Measurements from ENCODE around the gene RASSF6.
"Not testable (repeated sequence)": the region's sequence is repeated elsewhere in the genome, so short reads cannot be mapped to it uniquely, and the experiment has no call there.

Gene RASSF6

DNA sequence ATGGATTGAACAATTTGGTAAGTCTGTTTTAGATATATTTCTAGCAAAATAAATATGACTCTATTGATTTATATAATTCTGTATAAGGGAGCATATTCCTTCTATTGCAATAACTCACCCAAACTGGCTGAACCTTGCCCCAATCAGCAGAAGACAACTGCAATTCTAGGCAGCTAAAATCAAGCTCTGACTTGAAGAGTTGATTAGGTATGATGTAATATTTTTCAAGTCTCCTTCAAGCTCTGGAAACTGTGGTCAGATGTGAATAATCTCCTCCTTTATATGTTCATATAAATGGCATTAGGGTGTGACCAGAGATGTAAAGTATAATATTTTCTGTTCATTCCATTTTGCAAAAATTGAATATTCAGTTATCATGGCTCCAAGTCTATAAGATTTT lies 8.2 kb downstream of the RASSF6 start:
- DNase-seq (ENCODE audit: low read depth), result no peak

DNA sequence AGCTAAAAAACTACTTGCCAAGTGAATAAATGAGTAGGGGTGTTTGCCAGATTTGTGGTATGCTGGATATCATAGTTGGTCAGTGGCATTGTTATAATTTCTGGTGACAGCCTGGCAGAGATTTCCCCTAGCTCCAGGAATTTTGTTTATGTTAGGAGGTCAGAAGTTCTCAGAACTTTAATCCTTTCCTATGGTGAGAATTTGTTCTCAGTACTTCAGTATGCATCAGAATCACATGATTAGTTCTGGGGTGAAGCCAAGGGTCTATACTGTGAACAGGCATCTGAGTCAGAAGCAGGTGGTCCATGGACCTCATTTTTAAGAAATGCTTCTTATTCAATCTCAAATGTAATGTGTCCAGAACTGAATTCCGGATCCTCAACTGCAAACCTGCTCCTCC lies 10.5 kb downstream of the RASSF6 start:
- no peak for DNase-seq (ENCODE audit: low read depth)

DNA sequence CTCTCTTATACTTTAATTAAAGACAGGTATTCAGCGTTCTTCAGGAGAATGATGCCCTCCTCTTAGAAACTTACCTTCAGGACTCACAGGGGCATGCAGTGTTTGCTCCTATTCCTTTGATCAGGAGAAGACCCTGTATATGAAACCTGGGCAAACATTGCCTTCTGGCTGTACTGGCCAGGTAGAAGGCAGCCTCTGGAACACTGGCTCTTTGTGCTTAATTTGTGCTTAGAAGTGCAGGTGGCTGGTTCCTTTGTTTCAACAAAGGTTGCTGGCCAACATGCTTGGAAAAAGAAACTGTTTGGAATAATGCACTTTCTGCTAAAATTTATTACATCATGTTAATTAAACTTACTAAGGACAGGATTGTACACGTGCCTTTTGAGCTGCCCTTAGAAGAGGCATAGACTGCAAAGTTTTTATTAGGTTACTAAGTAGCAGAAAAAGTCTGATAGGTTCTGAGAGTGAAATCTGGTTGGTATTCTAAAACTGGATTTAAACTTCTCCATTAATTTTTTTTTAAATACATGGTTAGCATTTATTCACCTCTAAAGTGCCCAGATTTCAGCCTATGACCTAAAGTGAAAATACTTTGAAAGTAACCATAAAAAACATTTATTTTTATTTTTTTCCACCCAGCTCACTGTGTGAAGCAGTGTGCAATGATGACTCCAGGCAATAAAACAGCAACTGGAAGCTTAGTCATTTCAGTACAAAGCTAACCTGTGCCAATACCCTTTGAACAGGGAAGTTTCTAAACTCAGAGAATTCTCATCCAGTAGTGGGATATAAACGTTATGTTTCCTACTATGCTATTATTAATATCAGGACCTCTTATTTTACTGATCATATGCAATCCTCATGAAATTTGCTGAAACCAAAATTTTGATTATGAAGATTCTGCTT lies 11.3 kb downstream of the RASSF6 start:
- DNase-seq (ENCODE audit: low read depth), result no peak

DNA sequence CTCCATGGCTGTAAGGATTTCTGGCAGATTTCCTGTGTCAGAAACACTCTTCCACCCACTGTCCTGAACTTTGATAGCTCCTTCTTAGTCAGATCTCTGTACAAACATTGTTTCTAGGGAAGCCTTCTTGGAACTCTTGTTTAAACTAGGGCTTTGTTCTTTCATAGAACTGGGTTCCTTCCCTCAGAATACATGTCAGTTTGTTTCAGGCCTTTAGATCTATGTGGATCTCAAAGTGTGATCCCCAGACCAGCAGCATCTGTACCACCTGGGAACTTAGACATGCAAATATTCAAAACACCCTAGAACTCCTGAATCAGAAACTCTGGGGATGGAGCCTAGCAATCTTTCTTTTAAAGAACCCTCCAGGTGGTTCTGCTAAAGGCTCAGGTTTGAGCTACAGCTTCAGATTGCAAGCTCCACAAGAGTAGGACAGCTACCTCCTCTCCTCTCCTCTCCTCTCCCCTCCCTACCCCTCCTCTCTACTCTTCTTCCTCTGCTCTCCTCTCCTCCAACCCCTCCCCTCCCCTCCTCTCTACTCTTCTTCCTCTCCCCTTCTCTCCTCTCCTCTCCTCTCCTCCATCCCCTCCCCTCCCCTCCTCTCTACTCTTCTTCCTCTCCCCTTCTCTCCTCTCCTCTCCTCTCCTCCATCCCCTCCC lies 12.7 kb downstream of the RASSF6 start:
- no peak for DNase-seq (ENCODE audit: low read depth)

DNA sequence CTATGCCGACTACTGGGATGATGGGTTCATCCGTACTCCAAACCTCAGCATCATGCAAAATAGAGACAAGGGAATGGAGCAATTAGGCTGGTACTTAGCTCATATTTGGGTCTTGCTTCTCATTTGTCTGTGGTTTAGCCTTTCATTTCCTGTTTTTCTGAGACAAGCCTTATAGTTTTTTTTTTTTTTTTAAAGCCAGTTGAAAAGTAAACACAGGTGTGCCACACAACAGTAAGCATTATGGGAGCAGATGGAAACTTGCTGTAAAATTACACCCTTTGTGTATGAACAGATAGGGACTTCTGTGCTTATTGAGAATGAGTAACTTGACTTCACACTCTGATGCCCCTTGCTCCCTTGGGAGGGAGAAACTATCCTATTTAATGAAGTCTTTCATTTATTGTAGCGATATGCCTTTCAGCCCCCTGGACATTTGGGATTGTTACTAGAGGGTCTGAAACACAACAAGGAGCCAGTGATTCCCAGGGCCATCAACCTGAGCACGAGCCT lies 13.7 kb downstream of the RASSF6 start:
- DNase-seq (ENCODE audit: low read depth), result no peak

DNA sequence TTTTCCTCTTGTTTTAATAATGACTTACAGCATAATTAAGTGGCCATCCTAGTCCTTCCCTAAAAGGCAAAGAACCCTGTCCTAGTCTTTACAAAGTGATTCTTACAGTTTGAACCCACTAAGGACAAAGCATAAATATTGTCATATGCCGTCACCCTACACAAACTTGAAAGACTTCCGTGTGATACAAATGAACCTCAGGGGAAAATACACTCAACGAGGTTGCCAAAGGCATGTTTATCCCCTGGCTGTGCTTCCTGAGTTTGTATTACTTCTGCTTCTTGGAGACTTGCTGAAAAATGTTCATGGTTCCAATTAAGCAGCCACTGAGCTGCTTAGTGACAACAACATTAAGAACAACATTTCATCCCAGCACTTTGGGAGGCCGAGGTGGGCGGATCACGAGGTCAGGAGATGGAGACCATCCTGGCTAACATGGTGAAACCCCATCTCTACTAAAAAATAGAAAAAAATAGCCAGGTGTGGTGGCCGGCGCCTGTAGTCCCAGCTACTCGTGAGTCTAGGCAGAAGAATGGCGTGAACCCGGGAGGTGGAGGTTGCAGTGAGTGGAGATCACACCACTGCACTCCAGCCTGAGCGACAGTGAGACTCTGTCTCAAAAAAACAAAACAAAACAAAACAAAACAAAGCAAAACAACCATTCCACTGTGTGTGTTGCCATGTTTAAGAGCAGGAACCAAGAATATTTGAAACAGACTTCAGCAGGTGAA lies 16.2 kb downstream of the RASSF6 start:
- DNase-seq (ENCODE audit: low read depth), result no peak

DNA sequence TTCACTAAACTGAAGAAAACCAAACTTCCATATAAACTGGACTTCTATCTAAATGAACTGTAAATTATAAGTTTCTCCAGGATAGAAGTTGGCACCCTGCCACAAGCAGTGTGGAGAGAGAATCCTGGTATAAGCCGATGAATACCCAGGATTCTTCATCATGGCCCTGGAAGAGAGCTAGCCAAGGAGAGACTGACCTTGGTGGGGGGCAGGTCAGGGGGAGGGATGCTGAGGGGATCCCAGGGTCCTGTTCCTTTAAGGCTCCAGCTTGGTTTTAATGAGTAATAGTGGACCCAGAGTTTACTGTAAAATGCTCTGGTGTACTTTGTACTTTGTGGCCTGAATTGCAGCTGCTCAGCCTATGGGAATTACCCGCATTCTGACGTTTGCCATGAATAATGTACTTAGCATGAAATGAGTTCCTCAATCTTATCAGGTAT lies 16.9 kb downstream of the RASSF6 start:
- no peak for DNase-seq (ENCODE audit: low read depth)

DNA sequence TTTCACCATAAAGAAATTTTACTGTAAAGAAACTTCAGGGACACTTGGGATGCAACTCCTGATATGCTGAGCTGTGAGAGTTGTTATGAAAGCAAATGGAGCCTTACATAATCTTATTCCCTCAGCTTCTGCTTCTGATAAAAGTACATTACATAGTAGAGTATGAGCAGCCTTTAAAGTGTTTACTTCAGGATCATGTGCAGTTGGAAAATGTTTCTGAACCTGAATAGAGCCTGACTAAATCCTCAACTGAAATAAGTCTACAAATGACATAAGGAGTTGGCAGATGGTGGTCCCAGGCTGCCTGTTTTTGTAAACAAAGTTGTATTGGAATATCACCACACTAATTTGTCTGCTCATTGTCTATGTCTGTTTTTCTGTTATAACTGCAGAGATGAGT lies 19.3 kb downstream of the RASSF6 start:
- no peak for DNase-seq (ENCODE audit: low read depth)

DNA sequence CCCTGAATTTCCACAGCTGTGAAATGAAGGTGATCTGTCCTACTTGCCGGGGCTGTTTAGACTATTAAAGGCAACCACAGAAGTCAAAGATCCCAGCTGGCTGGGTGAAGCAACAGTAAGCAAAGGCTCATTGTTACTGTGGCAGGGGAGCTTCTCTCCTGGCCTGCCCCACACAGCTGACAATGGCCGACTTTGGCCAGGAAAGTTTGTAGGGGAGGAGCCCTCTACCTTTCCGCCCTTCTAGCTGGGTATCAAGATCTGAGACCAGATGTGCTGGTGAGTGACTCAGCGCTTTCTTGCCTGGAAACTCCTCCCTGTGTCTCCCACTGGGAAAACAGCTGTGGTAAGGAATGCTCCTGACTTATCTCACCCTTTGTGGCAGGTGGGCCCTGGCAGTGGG lies 21.1 kb downstream of the RASSF6 start:
- DNase-seq (ENCODE audit: low read depth), result no peak

DNA sequence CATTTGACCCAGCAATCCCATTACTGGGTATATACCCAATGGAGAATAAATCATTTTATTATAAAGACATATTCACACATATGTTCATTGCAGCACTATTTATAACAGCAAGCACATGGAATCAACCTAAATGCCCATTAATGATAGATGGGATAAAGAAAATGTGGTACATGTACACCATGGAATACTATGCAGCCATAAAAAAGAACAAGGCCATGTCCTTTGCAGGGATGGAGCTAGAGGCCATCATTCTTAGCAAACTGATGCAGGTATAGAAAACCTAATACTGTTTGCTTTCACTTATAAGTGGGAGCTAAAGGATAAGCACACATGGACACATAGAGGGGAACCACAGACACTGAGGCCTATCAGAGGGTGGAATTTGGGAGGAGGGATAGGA lies 22.6 kb downstream of the RASSF6 start:
- no peak for DNase-seq (ENCODE audit: low read depth)

DNA sequence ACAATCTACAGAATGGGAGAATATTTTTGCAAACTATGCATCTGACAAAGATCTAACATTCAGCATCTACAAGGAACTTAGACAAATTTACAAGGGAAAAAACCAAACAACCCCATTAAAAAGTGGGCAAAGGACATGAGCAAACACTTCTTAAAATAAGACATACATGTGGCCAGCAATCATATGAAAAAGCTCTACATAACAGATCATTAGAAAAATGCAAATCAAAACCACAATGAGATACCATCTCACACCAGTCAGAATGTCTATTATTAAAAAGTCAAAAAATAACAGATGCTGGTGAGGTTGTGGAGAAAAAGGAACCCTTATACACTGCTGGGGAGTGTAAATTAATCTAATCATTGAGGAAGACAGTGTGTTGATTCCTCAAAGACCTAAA lies 23.1 kb downstream of the RASSF6 start:
- not testable (repeated sequence) for DNase-seq (ENCODE audit: low read depth)

DNA sequence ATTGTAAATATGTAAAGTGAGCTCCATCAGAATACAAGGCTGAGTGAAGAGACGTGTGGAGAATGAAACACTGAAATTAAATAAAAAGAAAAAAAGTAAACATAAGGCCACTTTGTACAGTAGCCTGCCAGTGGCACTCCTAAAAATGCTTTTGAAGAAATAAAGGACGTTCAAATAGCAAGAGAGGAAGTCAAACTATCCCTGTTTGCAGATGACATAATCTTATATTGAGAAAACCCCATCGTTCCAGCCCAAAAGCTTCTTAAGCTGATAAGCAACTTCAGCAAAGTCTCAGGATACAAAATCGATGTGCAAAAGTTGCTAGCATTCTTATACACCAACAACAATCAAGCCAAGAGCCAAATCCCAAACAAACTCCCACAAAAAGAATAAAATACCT lies 24.2 kb downstream of the RASSF6 start:
- no peak for DNase-seq (ENCODE audit: low read depth)

DNA sequence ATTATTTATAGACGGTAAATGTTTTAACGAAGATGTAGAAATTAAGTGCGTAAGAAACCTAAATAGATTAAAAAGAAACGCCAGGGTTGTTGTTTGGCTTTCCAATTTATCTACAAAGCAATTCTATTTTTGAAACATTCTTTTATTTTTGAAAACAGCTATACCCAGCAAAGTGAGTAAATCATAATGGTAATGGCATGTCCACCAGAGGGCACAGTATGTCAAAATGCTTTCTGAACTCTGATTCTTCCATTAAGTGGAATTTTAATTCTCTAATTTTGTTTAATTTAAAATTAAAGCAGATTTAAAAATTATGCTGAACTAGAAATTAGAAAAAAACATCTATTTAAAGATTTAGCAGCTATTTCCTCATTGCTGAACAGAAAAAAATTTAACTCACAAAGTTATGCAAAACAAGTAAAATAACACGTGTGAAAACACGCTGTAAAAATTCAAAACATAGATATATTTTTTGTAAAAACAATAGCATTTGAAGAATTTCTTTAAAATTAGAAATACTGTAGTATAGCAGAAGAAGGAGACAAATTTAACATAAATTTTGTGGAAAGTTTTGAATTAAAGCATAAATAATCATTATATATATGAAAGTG lies 26.5 kb downstream of the RASSF6 start:
- no peak for DNase-seq (ENCODE audit: low read depth)

DNA sequence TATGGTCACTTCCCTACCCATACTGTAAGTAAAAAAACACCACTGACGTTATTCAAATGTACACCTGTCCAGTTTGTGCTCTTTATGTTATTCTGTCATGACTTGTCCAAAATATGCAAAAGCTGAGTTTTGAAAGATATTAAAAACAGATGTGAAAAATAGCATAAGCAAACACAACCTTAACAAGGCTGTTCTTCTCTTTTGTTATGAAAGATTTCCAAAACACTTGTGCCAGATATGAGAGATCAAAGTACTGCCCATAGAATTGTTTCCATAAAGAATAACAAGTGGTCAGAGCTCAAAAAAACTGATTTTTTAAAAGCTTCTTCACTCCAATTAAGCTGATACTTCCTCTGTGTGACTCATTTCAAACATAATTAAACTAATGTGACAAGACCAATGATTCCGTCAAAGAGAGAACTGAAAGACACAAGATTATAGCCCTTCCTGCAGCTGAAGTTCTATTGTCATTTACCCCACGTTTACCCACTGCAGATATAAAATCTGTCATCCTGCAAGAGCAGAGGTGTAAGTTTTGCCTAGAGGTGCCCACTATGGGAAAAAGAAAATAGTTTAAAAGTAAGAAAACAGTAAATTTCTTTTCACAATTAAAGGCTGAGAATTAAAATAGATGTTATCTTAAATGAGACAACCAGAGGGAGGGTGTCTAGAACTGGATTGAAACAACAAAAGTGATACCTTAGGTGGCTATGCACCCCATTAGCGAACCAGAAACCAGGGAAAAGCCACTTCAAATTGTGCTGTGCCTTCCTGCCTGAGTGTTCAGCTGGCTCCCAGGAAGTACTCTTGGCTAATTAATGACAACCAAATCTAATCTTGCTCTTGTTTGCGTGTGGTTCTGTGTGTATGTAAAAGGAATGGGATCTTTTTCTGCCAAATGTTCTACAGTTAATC lies 30.1 kb downstream of the RASSF6 start:
- DNase-seq (ENCODE audit: low read depth), result no peak

DNA sequence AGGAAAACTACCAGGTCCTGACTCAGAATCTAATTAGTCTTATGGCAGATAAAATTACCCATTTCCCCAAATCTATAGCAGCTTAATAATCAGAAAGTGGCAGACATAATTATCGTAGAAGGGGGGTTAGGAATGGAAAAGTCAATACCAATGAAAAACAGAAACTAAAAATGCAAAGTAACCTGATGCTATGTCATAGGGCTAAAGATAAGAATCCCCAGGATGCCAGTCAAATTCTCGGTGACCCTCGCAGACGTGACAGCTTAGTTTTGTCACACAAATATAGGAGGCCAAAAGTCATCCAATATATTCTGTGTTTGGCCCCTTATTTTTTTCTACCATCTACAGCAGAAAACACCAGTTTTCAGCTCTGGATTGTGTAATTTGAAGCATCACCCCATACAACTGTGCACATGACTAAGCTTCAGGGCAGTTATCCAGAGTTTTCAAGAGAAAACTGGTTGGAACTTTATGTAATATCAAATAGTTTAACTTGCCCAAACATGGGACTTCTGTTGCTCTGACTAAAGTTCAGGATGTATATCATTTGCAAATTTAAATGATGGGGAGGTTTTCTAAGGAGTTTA lies 30.9 kb downstream of the RASSF6 start:
- no peak for DNase-seq (ENCODE audit: low read depth)

DNA sequence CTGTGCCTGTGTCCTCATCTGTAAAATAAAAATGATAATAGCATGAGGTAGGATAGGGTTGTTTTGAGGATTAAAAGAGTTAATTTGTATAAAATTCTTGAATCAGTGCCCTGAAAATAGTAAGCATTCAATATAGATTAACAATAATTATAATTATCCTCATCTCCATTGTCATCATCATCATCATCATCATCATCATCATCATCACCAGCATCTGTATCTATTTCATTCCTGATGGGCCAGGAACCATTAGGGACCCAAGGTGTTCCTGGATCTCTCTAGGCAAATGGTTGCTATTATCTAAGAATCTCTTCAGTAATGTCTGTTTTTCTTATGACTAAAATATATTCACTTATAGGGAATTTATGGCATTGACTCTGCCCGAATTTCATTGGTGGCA lies 31.6 kb downstream of the RASSF6 start:
- no peak for DNase-seq (ENCODE audit: low read depth)

DNA sequence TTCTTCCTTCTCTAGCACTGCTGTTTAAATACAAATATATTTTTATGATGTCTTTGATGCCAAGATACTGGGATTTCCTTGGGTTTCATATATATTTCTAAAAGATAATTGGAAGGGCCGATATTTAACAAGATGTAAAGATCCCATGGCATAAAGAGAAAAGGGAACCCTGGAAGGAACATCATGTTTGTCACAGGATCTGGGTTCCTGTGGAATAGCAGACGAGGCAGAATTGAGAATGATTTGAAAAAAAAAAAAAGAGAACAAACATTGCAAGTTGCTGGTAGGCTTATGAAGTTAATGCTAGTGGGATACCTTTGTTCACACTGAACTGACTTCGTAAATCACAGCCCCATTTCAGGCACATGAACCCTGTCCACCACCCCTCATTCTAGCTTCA lies 33.6 kb downstream of the RASSF6 start:
- DNase-seq (ENCODE audit: low read depth), result no peak

DNA sequence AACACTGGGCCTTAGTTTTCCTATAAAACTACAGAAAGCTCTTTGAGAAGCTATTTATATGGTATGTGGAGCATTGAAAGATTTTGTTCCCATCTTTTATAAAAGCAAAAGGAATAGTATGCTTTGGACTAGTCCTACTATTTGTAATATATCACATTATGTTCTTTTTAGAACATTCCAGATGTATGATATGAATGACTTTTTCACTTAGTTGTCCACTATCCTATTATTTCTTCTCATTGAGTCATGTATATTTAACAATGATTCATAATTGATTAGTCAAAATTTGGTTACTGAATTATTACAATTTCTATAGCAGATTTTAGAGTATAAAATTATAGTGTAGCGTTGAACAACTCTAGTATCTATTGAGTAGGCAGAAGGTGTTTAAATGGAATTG lies 34.2 kb downstream of the RASSF6 start:
- DNase-seq (ENCODE audit: low read depth), result no peak

DNA sequence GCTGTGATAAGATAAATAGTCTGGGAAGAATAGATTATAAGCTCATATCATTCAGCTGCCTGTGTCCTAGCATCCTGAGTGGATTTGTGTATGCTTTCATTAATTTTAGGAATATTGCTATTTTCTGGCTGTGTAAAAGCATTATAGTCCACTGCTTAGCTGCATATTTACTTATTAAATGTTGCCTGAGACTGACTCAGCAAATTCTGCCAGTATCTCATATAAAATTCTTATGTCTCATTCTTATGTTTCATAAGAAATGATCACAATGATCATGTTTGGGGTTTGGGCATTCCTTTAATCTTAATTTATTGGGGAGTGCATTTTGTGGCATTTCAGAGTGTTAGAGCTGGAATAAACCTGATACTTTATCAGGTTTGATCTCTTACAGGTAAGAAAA lies 34.9 kb downstream of the RASSF6 start:
- DNase-seq (ENCODE audit: low read depth), result no peak

DNA sequence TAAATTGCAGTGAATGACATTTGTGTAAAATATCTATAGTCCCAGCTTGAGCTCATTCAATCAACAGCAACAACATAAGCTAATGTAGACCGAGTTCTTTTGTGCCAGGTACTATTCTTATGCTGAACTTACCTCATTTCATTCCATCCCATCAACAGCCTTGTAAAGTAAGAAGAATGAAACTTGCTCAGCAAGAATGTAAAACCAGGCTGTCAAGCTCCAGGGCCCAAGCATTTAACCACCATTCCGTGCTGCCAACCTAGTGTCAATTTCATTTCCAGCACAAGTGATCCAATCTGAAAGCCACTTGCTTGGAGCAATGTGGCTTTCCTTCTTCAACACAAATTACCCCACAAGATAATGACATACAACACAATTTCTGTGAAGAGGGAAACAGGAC lies 36.6 kb downstream of the RASSF6 start:
- DNase-seq (ENCODE audit: low read depth), result no peak

DNA sequence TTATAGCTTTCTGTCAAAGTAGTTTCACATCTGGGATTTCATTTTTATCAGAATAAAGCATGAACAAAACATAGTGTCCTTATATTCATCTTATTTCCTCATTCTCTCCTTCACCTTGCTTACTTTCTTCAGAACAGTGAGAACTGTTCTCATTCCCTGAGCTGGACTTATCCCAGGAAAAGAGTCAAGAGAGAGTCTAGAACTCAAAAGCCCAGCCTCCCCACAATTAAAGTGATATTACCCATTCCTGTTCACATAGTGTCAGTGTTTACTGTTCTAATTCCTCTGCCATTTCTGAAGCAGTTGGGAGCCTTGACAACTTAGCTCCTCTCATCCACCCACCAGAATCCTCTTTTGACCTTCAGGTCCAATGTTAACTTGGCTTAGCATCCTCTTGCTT lies 42.9 kb downstream of the RASSF6 start:
- no peak for DNase-seq (ENCODE audit: low read depth)

Measured in CMK (cell line).